HG03025 (cell line): ENCODE data around the gene LCE4A.

Experiments used
- ATAC-seq: cut with Tn5 transposase; IDR thresholded peaks from one replicate; pipeline ENCODE4 v1.9.1; 2021; ENCODE audit warnings: mild to moderate bottlenecking, moderate library complexity; ENCODE audit not compliant: unreplicated experiment, low FRiP score

LCE4A gene

DNA sequence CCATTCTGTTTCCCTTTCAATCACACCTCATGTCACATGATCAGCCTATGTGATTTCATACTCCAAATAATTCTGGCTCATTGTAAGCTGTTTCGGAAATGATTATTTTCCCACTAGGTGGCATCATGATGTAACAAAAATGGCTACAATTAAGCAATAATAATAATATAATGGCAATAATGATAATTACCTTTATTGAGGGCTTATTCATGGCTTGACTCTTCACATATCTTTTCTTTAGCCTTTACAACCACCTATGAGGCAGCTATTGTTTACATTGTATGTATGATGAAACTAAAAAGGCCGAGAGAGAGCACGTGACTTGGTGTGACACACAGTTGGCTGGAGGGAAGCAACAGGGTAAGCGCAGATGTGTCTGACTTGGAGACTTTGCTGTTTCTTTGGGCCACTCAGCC lies 37.3 kb downstream of the LCE4A start:
- no peak for ATAC-seq

DNA sequence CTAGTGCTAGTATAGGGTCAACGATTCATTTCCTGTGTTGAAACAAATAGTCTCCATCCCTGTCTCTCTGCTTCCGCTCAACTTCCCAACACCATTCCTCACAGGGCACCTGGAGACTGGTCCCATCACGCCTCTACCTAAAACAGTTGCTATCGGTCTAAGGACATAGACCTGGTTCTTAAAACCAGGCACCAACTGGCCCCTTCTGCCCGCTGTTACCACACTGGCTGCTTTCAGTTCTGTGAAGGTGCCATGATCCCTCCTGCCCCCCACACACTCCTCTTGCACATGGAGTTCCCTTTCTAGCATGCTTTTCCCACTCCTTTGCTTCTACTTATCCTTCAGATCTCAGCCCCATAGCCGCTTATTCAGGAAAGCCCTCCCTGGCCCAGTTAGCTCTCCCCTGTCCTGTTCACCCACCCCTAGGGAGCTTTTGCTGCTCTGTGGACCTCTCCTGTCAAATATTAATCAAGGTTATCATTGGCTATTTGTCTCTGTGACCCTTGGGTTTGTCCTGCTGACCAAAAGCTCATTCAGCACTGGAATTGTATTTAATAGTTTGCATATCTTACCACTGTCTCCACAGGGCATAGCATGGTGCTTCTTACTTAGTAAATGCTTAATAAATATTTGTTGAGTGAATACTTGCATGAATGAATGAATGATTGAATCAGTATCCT lies 37.9 kb downstream of the LCE4A start:
- ATAC-seq: no peak

DNA sequence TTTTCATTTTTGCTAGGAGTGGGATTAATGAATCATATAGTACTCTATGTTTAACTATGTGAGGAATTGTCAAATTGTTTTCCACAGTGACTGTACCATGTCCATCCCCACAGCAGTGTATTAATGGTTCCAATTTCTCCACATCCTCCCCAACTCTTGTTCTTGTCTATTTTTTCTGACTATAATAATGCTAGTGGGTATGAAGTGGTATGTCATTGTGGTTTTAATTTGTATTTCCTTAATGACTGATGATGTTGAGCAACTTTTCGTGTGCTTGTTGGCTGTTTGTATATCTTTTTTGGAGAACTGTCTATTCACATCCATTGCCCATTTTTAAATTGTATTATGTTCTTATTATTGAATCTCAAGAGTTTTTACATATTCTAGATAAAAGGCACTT lies 39.9 kb downstream of the LCE4A start:
- ATAC-seq: no peak

DNA sequence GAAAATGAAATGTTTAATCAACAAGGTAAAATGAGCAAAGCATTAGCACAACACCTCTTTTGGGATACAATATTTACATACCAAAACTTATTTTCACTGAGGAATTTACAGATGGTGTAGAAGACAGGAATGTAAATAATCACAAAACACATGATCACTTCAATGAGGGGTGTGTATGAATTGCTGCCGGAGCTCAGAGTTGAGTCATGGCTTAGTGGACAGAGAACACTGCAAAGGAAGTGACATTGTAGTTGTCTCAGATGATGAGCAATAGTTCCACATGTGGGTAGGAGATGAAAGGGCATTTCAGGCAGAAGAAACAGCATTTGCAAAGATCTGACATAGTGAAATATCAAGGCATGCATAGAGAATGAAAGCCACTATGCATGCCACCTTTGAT lies 44.3 kb downstream of the LCE4A start:
- no peak for ATAC-seq

DNA sequence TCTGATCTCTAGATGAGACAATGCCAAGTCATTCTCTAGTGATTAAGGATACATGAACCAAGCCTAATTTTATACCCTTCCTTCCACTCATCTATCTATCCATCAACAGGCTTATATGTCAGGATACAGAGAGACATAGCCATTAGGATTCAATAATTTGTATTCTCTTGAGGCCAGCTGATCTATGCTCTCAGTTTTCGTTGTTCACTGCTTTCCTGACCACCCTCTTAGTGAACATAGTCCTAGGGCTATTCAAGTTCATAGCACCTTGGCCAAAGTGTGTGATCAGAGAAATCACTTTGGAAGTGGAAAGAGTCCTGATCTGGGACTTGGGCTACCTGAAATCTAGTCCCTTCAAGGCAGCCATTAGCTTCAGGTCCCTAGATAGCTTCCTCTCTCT lies 45.6 kb downstream of the LCE4A start:
- ATAC-seq: no peak

DNA sequence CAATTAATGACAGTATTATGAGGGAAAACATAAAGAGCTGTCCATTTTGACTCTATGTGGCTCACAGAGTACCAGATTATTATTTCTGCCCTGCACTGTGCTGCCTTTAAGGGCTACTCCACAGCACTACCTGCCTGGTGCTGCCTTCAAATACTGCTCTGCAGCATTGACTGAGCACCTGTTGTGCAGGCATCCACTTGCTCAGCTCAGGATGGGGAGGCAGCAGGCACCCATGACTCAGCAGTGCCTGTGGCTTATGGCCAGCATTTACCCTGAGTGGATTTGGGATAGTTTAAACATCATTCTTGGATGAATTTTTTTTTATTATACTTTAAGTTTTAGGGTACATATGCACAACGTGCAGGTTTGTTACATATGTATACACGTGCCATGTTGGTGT lies 48.9 kb downstream of the LCE4A start:
- ATAC-seq: no peak

DNA sequence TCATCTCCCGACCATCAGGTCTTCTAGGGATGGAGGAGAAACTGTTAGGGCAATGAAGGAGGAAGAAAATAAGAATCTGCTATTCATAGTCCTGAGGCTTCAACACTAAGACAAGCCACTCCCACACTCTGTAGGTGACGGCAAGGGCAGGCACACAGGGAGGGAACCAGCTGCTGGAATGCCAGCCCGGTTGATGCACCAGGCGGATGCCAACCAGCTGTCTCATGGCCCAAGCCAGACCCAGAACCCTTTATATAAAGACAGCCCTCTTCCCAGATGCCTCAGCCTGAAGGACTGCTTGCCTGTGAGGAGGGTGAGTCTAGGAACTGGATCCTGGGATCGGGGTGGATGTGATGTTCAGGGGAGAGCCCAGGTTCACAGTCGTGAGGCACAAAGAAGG lies 49.8 kb downstream of the LCE4A start, which contains the start of gene KPRP:
Gene KPRP, plus strand, starts transcription at position 279 of the 400 bp plus-strand sequence. CDS start 1,564 bp downstream, outside the sequence.
- no peak for ATAC-seq

DNA sequence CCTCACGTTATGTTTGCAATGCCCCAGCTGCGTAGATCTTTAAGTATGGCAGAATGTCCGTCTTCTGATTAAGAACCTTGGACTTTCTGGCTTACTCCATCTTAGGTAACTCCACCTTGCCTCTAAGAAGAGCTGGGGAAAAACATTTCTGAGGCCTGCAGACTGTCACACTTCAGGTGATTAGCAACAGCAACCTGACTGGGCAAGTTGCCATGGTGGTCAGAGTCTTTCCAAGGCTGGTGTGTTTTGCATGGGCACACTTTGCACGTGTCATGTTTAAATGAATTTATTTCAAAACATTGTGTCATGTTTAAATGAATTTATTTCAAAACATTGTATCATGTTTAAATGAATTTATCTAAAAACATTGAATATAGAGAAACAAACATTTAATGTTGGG lies 50.7 kb downstream of the LCE4A start:
- no peak for ATAC-seq
